ENCODE measurements around the gene HBS1L.

HBS1L gene

DNA sequence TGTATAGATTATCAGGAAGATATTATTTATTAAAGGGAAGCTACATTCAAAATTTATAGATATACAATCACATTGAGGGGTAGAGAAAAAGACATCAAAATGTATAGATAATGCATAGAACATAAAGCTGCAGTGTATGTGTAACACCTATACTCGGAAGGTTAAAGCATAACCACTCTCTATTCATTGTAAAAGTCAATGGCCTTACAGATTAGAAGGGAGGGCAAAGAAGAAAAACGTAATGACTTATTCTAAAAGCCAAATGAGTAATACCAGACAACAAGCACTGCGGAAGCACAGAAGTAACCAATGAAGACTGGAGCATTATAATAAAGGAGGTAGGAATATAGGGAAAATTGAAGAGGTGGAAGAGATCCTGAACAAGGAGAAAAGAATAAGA, 11.3 kb downstream of the HBS1L start:
- in situ Hi-C loops (cut with MboI; ENCODE audit: low sequenced_read_pairs), result no loop called here
- no peak overlapping the region for H3K4me3 ChIP-seq
- no peaks in the 10 kb centered on the region for H3K4me1 ChIP-seq
- H3K27me3 ChIP-seq (ENCODE audit: low read depth), result no peaks in the 10 kb centered on the region
- H3K36me3 ChIP-seq (replicated peaks), result peaks cover 17% of the 10 kb centered on the region
- DNase-seq (ENCODE audit: low spot score in 2 of 2), result no peak
- no peaks in the 10 kb centered on the region for H3K9me3 ChIP-seq

DNA sequence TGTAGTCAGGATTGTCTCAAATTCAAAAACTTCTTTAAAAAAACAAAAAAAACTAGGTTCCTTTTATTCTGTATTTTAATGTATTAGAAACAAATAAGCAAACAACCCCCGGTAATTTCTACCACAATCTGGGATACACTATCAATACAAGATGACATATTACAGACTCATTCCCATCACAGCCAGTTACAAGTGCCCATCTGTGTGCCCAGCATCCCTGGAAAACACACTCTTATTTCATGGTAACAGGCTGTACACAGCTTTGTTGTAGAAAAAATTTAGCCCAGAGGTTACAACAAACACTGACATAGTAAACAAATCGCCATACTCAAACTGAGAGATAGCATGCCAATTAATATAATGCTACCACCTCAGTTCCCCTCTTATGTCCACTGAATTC, 16.3 kb downstream of the HBS1L start:
- Histone ChIP-seq H3K27me3 (ENCODE audit: low read depth) (no peaks in the 10 kb centered on the region), H3K9me3 (no peaks in the 10 kb centered on the region), H3K36me3 (replicated peaks) (peaks cover 20% of the 10 kb centered on the region), H3K4me1 (no peaks in the 10 kb centered on the region; the same call in 1 of the 2 replicates), H3K4me3 (no peak overlapping the region)
- DNase-seq (ENCODE audit: low spot score in 2 of 2), result no peak
- in situ Hi-C loops (cut with MboI; ENCODE audit: low sequenced_read_pairs), result no loop called here

DNA sequence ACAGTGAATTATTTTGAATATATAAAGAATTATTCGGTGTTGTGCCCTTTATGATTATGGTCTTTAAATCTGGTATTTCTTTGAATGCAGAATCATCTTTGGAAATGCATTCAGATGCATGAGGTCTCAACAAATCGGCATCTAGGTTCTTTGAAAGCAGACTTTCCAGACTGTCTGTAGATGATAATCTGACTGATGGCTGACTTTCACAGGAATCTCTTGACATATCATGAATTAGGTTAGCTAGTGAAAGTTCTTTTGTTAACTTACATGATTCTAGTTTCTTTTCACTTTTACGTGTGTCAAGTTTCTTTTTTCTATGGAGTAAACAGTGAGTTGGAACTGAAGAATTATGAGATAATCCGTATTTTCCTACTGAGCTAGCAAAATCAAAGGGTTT, 17.1 kb downstream of the HBS1L start:
- Histone ChIP-seq H3K9me3 (no peaks in the 10 kb centered on the region), H3K36me3 (replicated peaks) (peaks cover 18% of the 10 kb centered on the region), H3K4me1 (no peaks in the 10 kb centered on the region; the same call in 1 of the 2 replicates), H3K4me3 (no peak overlapping the region), H3K27me3 (ENCODE audit: low read depth) (no peaks in the 10 kb centered on the region)
- no peak for DNase-seq (ENCODE audit: low spot score in 2 of 2)
- in situ Hi-C loops (cut with MboI; ENCODE audit: low sequenced_read_pairs), result no loop called here

- in situ Hi-C loops (cut with MboI; ENCODE audit: low sequenced_read_pairs), result no loop called here
- Histone ChIP-seq H3K4me1 (no peaks in the 10 kb centered on the region; the same call in 1 of the 2 replicates), H3K36me3 (replicated peaks) (peaks cover 18% of the 10 kb centered on the region), H3K9me3 (no peaks in the 10 kb centered on the region), H3K4me3 (no peak overlapping the region), H3K27me3 (ENCODE audit: low read depth) (no peaks in the 10 kb centered on the region)
- no peak for DNase-seq (ENCODE audit: low spot score in 2 of 2)
These were observed 17.7 kb downstream of the HBS1L start for GRCh38 chr6:135036731-135037420.

DNA sequence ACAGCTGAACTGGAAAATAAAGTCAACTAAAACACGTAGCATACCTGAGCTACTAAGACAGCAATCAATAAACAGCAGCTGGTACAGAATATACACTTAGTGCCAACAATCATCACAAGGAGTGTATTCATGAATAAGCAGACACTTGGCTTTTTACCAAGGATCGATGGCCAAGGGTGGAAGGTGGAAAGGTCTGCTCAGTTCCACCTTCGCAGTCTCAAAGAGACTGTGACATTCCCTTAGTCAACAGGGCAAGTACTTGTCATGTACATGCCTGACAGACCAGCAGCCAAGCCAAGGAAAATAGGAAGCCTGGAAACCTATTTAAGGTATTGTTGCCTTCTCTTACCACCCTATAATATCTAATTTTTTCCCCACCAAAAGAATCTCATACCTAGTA, 21.4 kb downstream of the HBS1L start:
- no peaks in the 10 kb centered on the region for H3K27me3 ChIP-seq (ENCODE audit: low read depth)
- DNase-seq (ENCODE audit: low spot score in 2 of 2), result no peak
- peaks cover 18% of the 10 kb centered on the region for H3K36me3 ChIP-seq (replicated peaks)
- in situ Hi-C loops (cut with MboI; ENCODE audit: low sequenced_read_pairs), result no loop called here
- H3K9me3 ChIP-seq, result no peaks in the 10 kb centered on the region
- H3K4me1 ChIP-seq, result no peaks in the 10 kb centered on the region; the same call in 1 of the 2 replicates
- no peak overlapping the region for H3K4me3 ChIP-seq

DNA sequence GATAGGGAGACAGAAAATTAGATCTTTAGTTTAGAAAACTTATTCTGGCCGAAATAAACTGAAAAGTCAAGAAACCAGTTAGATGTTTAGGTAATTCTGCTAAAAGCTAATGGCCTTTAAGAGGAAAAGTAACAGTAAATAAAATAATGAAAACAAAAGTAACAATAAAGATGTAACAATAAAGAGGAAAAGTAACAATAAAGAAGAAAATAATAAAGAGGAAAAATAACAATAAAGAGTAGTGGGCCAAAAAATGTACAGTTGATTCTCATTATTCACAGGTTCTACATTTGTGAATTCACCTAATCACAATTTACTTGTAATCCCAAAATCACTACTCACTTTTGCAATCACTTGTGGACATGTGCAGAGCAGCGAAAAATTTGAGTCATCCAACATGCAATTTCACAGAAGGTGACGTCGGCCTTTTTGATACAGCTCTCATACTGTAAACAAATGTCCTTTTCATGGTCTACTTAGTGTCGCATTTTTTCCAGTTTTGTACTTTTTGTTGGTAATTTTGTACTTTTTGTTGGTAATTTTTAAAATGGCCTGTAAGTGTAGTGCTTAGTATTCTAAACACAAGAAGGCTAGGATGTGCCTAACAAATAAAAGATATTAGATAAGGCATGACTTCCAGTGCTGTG, 24.0 kb downstream of the HBS1L start:
- in situ Hi-C loops (cut with MboI; ENCODE audit: low sequenced_read_pairs), result no loop called here
- DNase-seq (ENCODE audit: low spot score in 2 of 2), result no peak
- Histone ChIP-seq H3K27me3 (ENCODE audit: low read depth) (no peaks in the 10 kb centered on the region), H3K36me3 (replicated peaks) (peaks cover 13% of the 10 kb centered on the region), H3K9me3 (no peaks in the 10 kb centered on the region), H3K4me1 (peaks cover 2% of the 10 kb centered on the region; the same call in 1 of the 2 replicates), H3K4me3 (no peak overlapping the region)

GRCh38 chr6:135030056-135030473, 24.6 kb downstream of the HBS1L start:
- no peak overlapping the region for H3K4me3 ChIP-seq
- H3K9me3 ChIP-seq, result no peaks in the 10 kb centered on the region
- H3K27me3 ChIP-seq (ENCODE audit: low read depth), result no peaks in the 10 kb centered on the region
- peaks cover 13% of the 10 kb centered on the region for H3K36me3 ChIP-seq (replicated peaks)
- in situ Hi-C loops (cut with MboI; ENCODE audit: low sequenced_read_pairs), result no loop called here
- peaks cover 5% of the 10 kb centered on the region; the same call in 1 of the 2 replicates for H3K4me1 ChIP-seq
- no peak for DNase-seq (ENCODE audit: low spot score in 2 of 2)

GRCh38 chr6:135025775-135026174, 28.8 kb downstream of the HBS1L start:
- Histone ChIP-seq H3K4me3 (no peak overlapping the region), H3K27me3 (ENCODE audit: low read depth) (no peaks in the 10 kb centered on the region), H3K36me3 (replicated peaks) (peaks cover 4% of the 10 kb centered on the region; the same call in 1 of the 2 replicates), H3K9me3 (no peaks in the 10 kb centered on the region), H3K4me1 (peaks cover 12% of the 10 kb centered on the region)
- in situ Hi-C loops (cut with MboI; ENCODE audit: low sequenced_read_pairs), result no loop called here
- peak in 1 of 2 experiments; percentile 11 for DNase-seq (ENCODE audit: low spot score in 2 of 2)

GRCh38 chr6:135025175-135025574, 29.4 kb downstream of the HBS1L start:
- no peaks in the 10 kb centered on the region for H3K9me3 ChIP-seq
- no peak overlapping the region for H3K4me3 ChIP-seq
- H3K27me3 ChIP-seq (ENCODE audit: low read depth), result no peaks in the 10 kb centered on the region
- peaks cover 12% of the 10 kb centered on the region for H3K4me1 ChIP-seq
- H3K36me3 ChIP-seq (replicated peaks), result no peaks in the 10 kb centered on the region
- no peak for DNase-seq (ENCODE audit: low spot score in 2 of 2)
- in situ Hi-C loops (cut with MboI; ENCODE audit: low sequenced_read_pairs), result no loop called here

GRCh38 chr6:135022050-135022697, 32.4 kb downstream of the HBS1L start:
- H3K4me3 ChIP-seq, result no peak overlapping the region
- in situ Hi-C loops (cut with MboI; ENCODE audit: low sequenced_read_pairs), result no loop called here

DNA sequence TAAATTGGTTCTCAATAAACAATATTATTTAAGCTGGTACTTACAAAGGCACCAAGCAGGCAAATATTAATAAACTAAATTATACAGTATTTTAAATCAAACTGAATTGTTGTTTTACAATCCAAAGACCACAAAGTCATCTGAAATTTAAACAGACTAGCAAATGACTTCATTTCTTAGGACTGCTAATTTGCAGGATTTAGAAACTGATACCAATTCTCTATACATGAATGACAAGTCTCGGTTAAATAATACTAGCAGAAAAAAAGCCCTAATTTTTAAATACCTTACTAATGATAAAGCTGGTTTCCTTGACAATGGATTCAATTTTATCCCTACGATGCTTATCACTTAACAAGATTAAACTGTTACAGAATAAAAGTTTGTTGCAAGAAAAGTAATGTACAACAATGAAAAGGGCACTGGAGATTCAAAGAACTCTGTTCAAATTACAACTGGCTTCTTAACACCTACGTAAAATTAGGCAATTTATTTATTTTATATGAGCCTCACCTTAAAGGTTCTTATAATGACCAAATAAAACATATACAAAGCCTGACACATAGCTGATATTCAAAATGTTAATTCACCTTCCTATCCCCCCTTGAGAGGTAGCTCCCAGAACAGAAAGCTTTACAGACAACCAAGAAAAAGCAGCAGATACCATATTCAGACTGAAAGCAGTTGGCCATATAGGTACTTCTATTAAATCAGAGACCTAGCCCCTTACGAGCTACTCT, 33.1 kb downstream of the HBS1L start:
- peaks cover 17% of the 10 kb centered on the region for H3K4me1 ChIP-seq
- no peaks in the 10 kb centered on the region for H3K9me3 ChIP-seq
- H3K36me3 ChIP-seq (replicated peaks), result no peaks in the 10 kb centered on the region
- no peaks in the 10 kb centered on the region for H3K27me3 ChIP-seq (ENCODE audit: low read depth)
- no peak overlapping the region for H3K4me3 ChIP-seq
- in situ Hi-C loops (cut with MboI; ENCODE audit: low sequenced_read_pairs), result no loop called here
- peak in 1 of 2 experiments; percentile 11 for DNase-seq (ENCODE audit: low spot score in 2 of 2)

More at GRCh38 chr6:135022050-135022697, 32.4 kb downstream of the HBS1L start:
- Histone ChIP-seq H3K36me3 (replicated peaks) (no peaks in the 10 kb centered on the region), H3K9me3 (no peaks in the 10 kb centered on the region), H3K27me3 (ENCODE audit: low read depth) (no peaks in the 10 kb centered on the region), H3K4me1 (peaks cover 17% of the 10 kb centered on the region)
- no peak for DNase-seq (ENCODE audit: low spot score in 2 of 2)

DNA sequence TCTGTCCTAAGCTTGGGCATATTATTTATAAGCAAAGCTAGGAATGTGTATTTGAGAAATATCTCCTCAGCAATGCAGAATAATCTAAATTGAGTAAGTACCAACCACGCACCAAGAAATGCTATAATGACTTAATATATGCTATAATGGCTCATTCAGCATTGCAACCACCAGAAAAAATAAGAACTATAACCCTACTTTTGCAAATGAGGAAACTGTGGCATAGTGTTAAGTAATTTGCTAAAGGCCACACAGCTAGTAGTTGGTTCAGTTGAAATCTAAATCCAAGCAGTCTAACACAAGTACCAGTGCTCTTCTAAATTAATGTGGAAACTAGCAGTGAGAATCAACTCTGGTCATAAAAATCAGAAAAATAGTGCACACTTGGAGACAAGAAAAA, 35.7 kb downstream of the HBS1L start:
- no peak for DNase-seq (ENCODE audit: low spot score in 2 of 2)
- Histone ChIP-seq H3K4me1 (peaks cover 12% of the 10 kb centered on the region), H3K4me3 (no peak overlapping the region), H3K27me3 (ENCODE audit: low read depth) (no peaks in the 10 kb centered on the region), H3K36me3 (replicated peaks) (no peaks in the 10 kb centered on the region), H3K9me3 (no peaks in the 10 kb centered on the region)
- in situ Hi-C loops (cut with MboI; ENCODE audit: low sequenced_read_pairs), result no loop called here

DNA sequence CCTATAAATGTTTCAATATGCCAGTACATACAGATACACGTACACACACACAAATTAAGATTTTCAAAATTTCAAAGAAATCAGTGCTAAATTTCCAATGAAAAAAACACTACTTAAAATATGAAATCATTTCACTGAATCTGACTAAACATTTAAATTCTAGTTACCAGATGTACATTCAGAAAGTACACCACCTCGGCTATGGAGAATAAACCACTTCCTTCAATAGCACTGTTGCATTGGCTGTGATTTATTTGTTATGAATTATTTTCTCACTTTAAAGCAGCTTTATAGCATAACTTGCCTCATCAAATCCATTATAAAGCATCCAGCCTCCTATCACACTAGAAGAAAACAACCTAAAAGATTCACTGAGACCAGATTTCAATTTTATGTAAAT, 36.6 kb downstream of the HBS1L start:
- H3K9me3 ChIP-seq, result no peaks in the 10 kb centered on the region
- in situ Hi-C loops (cut with MboI; ENCODE audit: low sequenced_read_pairs), result no loop called here
- no peaks in the 10 kb centered on the region for H3K36me3 ChIP-seq (replicated peaks)
- no peak overlapping the region for H3K4me3 ChIP-seq
- no peak for DNase-seq (ENCODE audit: low spot score in 2 of 2)
- H3K27me3 ChIP-seq (ENCODE audit: low read depth), result no peaks in the 10 kb centered on the region
- peaks cover 12% of the 10 kb centered on the region for H3K4me1 ChIP-seq

All from HAP-1 (cell line).